ENCODE data around the gene IPO7.
A peak's percentile ranks its signal among the peaks of the same experiment; 100 is the strongest.
"Not testable (repeated sequence)": the region's sequence is repeated elsewhere in the genome, so short reads cannot be mapped to it uniquely, and the experiment has no call there.

The IPO7 gene

GRCh38 chr11:9397746-9398680 is 13.6 kb downstream of the IPO7 start:
- no peak for DNase-seq (ENCODE audit: low read depth in 2 of 2)

- DNase-seq (ENCODE audit: low read depth in 2 of 2) = no peak
Measured at GRCh38 chr11:9399466-9399865, 15.0 kb downstream of the IPO7 start.

DNA sequence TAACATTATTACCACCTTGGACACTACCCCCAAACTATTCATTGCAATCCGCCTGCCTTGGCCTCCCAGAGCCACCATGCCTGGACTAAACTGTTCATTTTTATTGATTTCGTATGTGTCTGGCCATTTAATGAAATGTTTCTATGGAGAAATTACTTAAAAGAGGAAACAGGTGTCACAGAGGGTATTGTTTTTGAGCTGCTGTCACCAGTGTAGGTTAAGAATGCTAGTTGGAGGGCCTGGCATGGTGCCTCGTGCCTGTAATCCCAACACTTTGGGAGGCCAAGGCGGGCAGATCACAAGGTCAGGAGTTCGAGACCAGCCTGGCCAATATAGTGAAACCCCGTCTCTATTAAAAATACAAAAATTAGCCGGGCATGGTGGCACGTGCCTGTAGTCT is 17.4 kb downstream of the IPO7 start:
- not testable (repeated sequence) for DNase-seq (ENCODE audit: low read depth in 2 of 2)

DNA sequence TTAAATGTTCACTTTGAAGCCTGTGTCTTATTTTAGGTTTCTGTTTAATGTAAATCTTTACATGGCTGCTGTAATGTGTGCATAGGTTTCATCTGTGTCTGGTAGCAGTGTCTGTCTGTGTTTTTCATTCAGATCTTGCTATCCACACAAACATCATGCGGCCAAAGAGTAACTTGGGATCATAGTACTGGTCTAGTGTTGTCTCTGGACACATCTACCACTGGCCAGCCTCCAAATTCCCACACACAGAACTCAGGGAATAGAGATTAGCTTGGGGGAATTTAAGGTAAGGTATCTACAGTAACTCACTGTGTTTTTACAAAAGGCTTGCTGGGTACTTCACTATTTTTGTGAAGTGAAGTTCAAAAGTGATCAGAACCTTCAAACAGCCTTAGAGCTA is 44.3 kb downstream of the IPO7 start:
- DNase-seq (ENCODE audit: low read depth in 2 of 2) = no peak

GRCh38 chr11:9438611-9439010 is 54.2 kb downstream of the IPO7 start:
- no peak for DNase-seq (ENCODE audit: low read depth in 2 of 2)

DNA sequence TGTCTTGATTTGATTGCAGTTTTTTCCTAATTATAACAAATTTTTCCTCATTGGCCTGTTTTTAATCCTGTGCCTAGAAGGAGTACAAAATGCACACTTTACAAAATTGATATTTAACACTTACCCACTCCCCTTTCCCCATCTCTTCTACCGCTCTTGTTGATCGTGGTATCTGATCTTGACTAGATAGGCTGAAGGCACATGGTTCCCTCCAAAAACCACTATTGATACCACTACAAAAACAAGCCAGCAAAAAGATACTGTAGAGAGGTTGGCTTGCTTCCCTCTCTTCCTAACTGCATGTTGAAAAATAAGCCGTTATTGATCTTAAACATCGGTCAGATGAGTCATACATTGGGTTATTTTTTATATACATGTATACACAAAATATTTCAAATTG is 61.8 kb downstream of the IPO7 start:
- DNase-seq (ENCODE audit: low read depth in 2 of 2) = no peak

GRCh38 chr11:9448576-9449352 is 64.3 kb downstream of the IPO7 start:
- DNase-seq (ENCODE audit: low read depth in 2 of 2) = no peak

- not testable (repeated sequence) for DNase-seq (ENCODE audit: low read depth in 2 of 2)
Measured at GRCh38 chr11:9452023-9452422, 67.6 kb downstream of the IPO7 start.

DNA sequence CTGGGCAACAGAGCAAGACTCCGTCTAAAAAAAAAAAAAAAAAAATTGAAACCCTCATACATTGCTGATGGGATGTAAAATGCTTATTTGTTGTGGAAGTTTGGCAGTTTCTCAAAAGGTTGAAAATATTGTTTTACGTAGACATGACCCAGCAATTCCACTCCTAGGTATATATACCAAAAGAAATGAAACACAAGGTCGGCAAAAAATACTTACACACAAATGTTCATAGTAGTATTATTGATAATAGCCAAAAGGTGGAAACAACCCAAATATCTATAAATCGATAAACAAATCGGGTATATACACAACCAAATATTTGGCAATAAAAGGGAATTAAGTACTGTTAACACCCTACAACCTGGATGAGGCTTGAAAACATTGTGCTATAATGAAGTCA is 71.3 kb downstream of the IPO7 start:
- no peak for DNase-seq (ENCODE audit: low read depth in 2 of 2)

DNA sequence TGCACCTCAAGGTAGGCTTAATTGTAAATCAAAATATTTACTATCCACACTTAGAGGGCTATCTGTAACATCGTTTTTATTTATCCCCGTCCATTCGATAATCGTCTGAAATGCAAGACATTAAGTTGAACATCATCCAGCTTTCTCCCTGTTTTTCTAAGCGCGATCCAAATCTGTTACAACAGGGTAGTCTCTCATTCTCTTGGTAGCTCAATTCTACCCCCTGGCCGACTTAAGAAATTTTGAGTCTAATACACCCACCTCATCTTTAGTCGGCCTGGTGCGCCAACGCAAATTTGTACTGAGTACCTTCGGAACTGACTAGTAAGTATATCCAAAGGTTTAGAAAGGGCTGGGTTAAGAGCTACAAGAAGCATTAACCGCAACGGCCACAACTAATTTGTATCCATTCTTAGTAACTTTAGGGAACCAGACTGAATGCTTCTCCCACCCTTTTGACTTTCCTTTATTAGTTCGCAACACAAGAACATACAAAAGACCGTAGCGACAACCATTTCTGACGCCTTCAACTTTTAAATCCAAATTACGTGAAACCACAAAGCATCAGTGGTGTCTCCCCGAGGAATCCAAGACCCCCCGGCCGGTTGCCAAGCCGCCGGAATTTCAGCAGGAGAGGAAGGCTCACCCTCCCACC is 75.3 kb downstream of the IPO7 start:
- peak; percentile 47 to 59 for DNase-seq (ENCODE audit: low read depth in 2 of 2)

DNA sequence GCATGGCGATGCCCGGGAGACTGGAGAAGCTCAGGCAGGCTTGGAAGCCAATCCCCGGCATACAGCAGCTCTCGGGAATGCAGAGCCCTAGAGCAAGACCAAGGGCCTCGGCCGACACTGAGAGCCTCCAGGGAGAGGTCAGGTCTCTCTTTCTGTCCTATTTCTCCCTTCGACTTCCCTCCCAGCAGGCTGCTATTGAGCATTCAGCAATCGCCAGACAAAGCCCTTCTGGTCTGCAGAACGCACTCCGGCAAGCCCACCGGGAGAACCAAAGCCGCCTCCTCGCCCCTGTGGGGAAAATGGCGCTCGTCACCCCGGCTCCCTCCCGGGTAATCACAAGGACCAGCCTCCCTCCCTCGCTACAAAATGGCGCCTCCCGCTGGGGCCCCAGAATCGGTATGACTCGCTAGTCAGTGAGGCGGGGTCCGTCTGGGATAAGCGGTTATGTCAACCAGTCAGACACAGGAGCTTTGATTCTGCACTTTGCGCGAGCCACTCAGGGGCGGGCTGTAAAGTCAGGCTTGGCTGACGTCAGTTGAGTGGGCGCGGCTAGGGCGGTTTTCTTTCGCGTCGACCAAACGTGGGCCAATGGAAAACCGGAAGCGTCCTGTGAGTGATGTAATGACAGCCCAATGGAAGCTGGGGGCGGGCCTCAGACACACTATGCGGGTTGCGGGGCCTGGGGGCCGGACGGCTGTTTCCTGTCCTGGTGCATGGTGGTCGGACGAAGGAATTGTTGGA is 76.0 kb downstream of the IPO7 start, which contains the start of gene ZNF143:
ZNF143 (plus strand) TSS at position 691 of the 741 bp plus-strand sequence. CDS start 10,297 bp downstream, outside the sequence.
- peak; percentile 100 for DNase-seq (ENCODE audit: low read depth in 2 of 2)

GRCh38 chr11:9461063-9461759 is 76.8 kb downstream of the IPO7 start:
- DNase-seq (ENCODE audit: low read depth in 2 of 2) = peak; percentile 81 to 84

DNA sequence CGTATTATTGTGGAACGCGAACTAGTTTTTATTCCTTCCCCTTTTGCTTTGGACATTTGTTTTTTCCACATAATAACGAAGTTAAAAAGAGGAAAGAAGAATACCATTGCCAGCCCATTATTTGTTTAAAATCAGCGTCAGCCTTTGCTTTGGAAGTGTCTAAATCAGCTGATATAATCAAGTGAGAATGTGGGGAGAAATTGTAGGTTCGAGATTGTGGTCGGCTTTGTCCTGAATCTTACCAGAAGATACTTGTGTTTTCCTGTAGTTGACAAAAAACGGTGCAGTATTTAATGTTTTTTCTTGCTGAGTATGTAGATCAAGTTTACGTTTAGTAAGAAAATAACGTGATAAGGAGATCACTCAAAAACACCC is 77.3 kb downstream of the IPO7 start:
- no peak for DNase-seq (ENCODE audit: low read depth in 2 of 2)

DNA sequence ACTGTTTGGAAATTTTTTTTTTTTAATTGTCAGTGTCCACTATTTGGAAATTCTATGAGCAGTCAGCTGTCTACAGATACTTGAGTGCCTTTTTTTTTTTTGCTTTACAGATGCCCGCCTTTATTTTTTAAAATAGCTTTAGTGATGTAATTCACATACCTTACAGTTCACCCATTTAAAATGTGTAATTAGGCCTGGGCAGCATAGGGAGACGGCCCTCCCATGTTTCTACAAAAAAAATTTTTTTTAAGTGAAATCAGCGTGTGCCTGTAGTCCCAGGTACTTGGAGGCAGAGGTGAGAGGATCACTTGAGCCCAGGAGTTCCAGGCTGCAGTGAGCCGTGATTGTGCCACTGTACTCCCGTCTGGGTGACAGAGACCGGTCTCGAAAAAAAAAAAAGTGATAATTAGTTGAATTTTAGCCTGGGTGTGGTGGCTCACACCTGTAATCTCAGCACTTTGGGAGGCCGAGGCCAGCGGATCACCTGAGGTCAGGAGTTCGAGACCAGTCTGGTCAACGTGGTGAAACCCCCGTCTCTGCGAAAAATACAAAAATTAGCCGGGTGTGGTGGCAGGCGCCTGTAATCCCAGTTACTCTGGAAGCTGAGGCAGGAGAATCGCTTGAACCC is 77.8 kb downstream of the IPO7 start:
- DNase-seq (ENCODE audit: low read depth in 2 of 2) = no peak

- DNase-seq (ENCODE audit: low read depth in 2 of 2) = no peak
Measured at GRCh38 chr11:9462806-9463537, 78.5 kb downstream of the IPO7 start.

DNA sequence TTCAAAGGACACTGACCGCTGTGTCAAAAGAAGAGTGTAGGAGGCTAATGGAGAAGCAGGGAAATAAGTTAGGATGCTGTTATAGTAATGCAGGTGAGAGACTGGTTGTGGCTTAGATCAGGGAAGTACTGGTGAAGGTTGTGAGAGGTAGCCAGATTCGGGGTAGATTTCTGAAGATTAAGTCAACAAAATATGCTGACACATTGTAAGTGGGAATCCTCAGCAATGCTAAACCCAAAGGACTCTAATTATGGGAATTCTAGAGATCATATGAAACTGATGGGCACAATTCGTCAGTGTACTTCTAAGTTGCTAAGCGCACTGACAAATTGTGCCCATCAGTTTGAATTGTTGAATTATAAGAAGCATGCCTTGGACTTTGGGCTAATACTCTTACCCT is 86.3 kb downstream of the IPO7 start:
- no peak for DNase-seq (ENCODE audit: low read depth in 2 of 2)

- no peak for DNase-seq (ENCODE audit: low read depth in 2 of 2)
Measured at GRCh38 chr11:9473408-9473807, 89.0 kb downstream of the IPO7 start.

GRCh38 chr11:9479899-9480298 is 95.4 kb downstream of the IPO7 start:
- DNase-seq (ENCODE audit: low read depth in 2 of 2) = no peak

DNA sequence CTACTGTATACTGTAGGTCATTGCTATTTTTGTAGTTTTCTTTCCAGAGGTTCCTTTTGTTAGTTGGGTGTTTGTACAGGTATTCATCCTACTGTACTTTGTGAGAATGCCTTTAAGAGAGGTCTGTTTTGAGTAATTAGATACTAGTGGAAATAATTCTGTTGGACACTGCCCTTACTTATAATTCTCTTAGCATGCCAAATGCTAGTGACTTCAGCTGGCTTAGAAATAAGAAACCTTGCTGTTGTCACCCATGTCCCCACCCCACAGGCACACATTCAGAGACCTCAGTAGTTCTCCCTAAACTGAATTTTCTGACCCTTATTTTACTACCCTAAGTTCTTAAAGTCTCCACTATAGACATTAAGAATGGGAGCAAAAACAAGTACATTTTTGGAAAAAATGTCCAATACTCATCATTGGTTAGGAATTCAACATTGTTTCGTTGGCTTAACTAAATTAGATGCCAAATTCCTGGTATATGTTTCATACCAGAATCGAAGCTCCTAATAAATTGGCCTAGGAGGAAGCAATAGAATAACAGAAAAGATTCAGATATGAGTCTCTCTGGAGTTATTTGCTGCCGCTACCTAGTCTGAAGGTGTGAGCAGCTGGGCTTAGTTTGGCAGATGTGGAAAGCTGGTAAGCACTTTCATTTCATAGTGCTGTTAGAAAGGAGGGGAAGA is 104.8 kb downstream of the IPO7 start:
- peak; percentile 65 to 66 for DNase-seq (ENCODE audit: low read depth in 2 of 2)
